H9 (cell line): ENCODE measurements around the gene NAB2. TPM values are rescaled to one million over a fixed set of nuclear protein-coding genes. Genes with fewer than 3 reads are reported as not detected.

Experiments
- DNase-seq: peaks from one replicate; pipeline ENCODE4 v3.0.0-alpha.2; 2017
- H2AFZ ChIP-seq: one replicate; pipeline ENCODE4 v1.6.1; 2013; ENCODE audit warnings: mild to moderate bottlenecking, low read length, control low read depth, moderate library complexity
- H2AK5ac ChIP-seq: 2 replicates; pipeline ENCODE4 v1.6.1; 2013; ENCODE audit warnings: low read length, control low read depth, mixed read lengths; ENCODE audit not compliant: insufficient read length
- H2BK120ac ChIP-seq: one replicate; pipeline ENCODE4 v1.6.1; 2013; ENCODE audit warnings: low read depth, mild to moderate bottlenecking, low read length, control low read depth, inconsistent platforms; ENCODE audit not compliant: poor library complexity, severe bottlenecking
- H2BK12ac ChIP-seq: 2 replicates; pipeline ENCODE4 v1.6.1; 2013; ENCODE audit warnings: low read length, control low read depth, mixed read lengths, low read depth; ENCODE audit not compliant: insufficient read length
- H2BK15ac ChIP-seq: 2 replicates; pipeline ENCODE4 v1.6.1; 2013; ENCODE audit warnings: low read depth, low read length, control low read depth
- H2BK20ac ChIP-seq: one replicate; pipeline ENCODE4 v1.6.1; 2013; ENCODE audit warnings: low read depth, mild to moderate bottlenecking, low read length, control low read depth, inconsistent platforms; ENCODE audit not compliant: poor library complexity, severe bottlenecking
- H2BK5ac ChIP-seq: 2 replicates; pipeline ENCODE4 v1.6.1; 2013; ENCODE audit warnings: low read length, control low read depth, mixed read lengths; ENCODE audit not compliant: insufficient read length
- H3K14ac ChIP-seq: 2 replicates; pipeline ENCODE4 v1.6.1; 2013; ENCODE audit warnings: low read length, control low read depth; ENCODE audit not compliant: insufficient read depth
- H3K18ac ChIP-seq: 2 replicates; pipeline ENCODE4 v1.6.1; 2013; ENCODE audit warnings: low read depth, mild to moderate bottlenecking, mixed read lengths, low read length, control low read depth; ENCODE audit not compliant: insufficient read length
- H3K23ac ChIP-seq: 2 replicates; pipeline ENCODE4 v1.6.1; 2013; ENCODE audit warnings: low read length, control low read depth, mixed read lengths, low read depth; ENCODE audit not compliant: insufficient read length
- H3K23me2 ChIP-seq: 2 replicates; pipeline ENCODE4 v1.6.1; 2013; ENCODE audit warnings: low read depth, mild to moderate bottlenecking, mixed read lengths, low read length, control low read depth; ENCODE audit not compliant: insufficient read length, poor library complexity, severe bottlenecking
- H3K27ac ChIP-seq: 2 replicates; pipeline ENCODE4 v1.5.1; 2013; ENCODE audit warnings: low read length, control low read depth, mixed read lengths, low read depth; ENCODE audit not compliant: insufficient read length
- H3K27me3 ChIP-seq: 2 replicates; pipeline ENCODE4 v1.6.1; 2013; ENCODE audit warnings: low read length, control low read depth, inconsistent platforms; ENCODE audit not compliant: insufficient read depth
- H3K4ac ChIP-seq: 2 replicates; pipeline ENCODE4 v1.6.1; 2013; ENCODE audit warnings: low read depth, mild to moderate bottlenecking, control low read depth, inconsistent platforms, low read length, moderate library complexity
- H3K4me1 ChIP-seq: 2 replicates; pipeline ENCODE4 v1.6.1; 2013; ENCODE audit warnings: low read length, control low read depth, inconsistent platforms; ENCODE audit not compliant: insufficient read depth
- H3K4me2 ChIP-seq: 2 replicates; pipeline ENCODE4 v1.6.1; 2013; ENCODE audit warnings: low read length, control low read depth, mixed read lengths; ENCODE audit not compliant: insufficient read length, insufficient read depth
- H3K56ac ChIP-seq: 2 replicates; pipeline ENCODE4 v1.6.1; 2013; ENCODE audit warnings: low read depth, mild to moderate bottlenecking, mixed read lengths, low read length, control low read depth; ENCODE audit not compliant: insufficient read length
- H3K79me1 ChIP-seq: 2 replicates; pipeline ENCODE4 v1.6.1; 2013; ENCODE audit warnings: low read depth, mild to moderate bottlenecking, moderate library complexity, low read length, control low read depth, inconsistent platforms; ENCODE audit not compliant: insufficient read depth, poor library complexity, severe bottlenecking
- H3K79me2 ChIP-seq: 2 replicates; pipeline ENCODE4 v1.6.1; 2013; ENCODE audit warnings: low read length, control low read depth, inconsistent platforms; ENCODE audit not compliant: insufficient read depth
- H3K9ac ChIP-seq: 2 replicates; pipeline ENCODE4 v1.6.1; 2013; ENCODE audit warnings: low read length, control low read depth, mixed read lengths; ENCODE audit not compliant: insufficient read length; ENCODE audit errors: extremely low read depth
- H3K9me3 ChIP-seq: one replicate; pipeline ENCODE4 v1.6.1; 2013; ENCODE audit warnings: low read depth, low read length, inconsistent platforms; ENCODE audit not compliant: control insufficient read depth
- H3T11ph ChIP-seq: one replicate; pipeline ENCODE4 v1.6.1; 2013; ENCODE audit warnings: mild to moderate bottlenecking, low read length, control low read depth, inconsistent platforms
- H4K20me1 ChIP-seq: one replicate; pipeline ENCODE4 v1.6.1; 2013; ENCODE audit not compliant: control insufficient read depth, insufficient read length, insufficient read depth
- H4K5ac ChIP-seq: 2 replicates; pipeline ENCODE4 v1.6.1; 2013; ENCODE audit warnings: low read depth, mild to moderate bottlenecking, mixed read lengths, low read length, control low read depth; ENCODE audit not compliant: insufficient read length
- H4K8ac ChIP-seq: replicated peaks from 2 replicates; pipeline ENCODE4 v1.6.1; 2013; ENCODE audit warnings: low read length, control low read depth, mixed read lengths, low read depth; ENCODE audit not compliant: insufficient read length
- H4K91ac ChIP-seq: 2 replicates; pipeline ENCODE4 v1.6.1; 2013; ENCODE audit warnings: low read depth, mild to moderate bottlenecking, moderate library complexity, mixed read lengths, low read length, control low read depth; ENCODE audit not compliant: insufficient read length
- H3K27ac Mint-ChIP-seq, 3 experiments: 2 replicates in 2 of 3; 3 replicates in 1 of 3; pipeline ENCODE4 v1.8.0; 2020 to 2021; ENCODE audit warnings: mixed read lengths in 3 of 3, mild to moderate bottlenecking in 1 of 3, moderate library complexity in 1 of 3
- H3K27me3 Mint-ChIP-seq: 2 replicates; pipeline ENCODE4 v1.8.0; 2021; ENCODE audit warnings: low read depth, mild to moderate bottlenecking, moderate library complexity, mixed read lengths
- H3K36me3 Mint-ChIP-seq, 3 experiments: 2 replicates in 2 of 3; 3 replicates in 1 of 3; pipeline ENCODE4 v1.8.0; 2020 to 2021; ENCODE audit warnings: low read depth in 3 of 3, mixed read lengths in 3 of 3; ENCODE audit not compliant: insufficient read depth in 1 of 3
- H3K4me1 Mint-ChIP-seq, 2 experiments: 2 replicates each; pipeline ENCODE4 v1.8.0; 2020; ENCODE audit warnings: mixed read lengths in 2 of 2
- H3K4me3 Mint-ChIP-seq, 2 experiments: 2 replicates in 1 of 2; 3 replicates in 1 of 2; pipeline ENCODE4 v1.8.0; 2020 to 2021; ENCODE audit warnings: mild to moderate bottlenecking in 2 of 2, mixed read lengths in 2 of 2, moderate library complexity in 1 of 2
- H3K9me3 Mint-ChIP-seq, 2 experiments: 2 replicates in 1 of 2; 3 replicates in 1 of 2; pipeline ENCODE4 v1.8.0; 2020; ENCODE audit warnings: mild to moderate bottlenecking in 2 of 2, mixed read lengths in 2 of 2, moderate library complexity in 1 of 2
- WGBS: extraction: QIAGEN DNeasy Blood & Tissue Kit; methylation state at CpG from one replicate; pipeline ENCODE4 v1.1.7; 2013; ENCODE audit warnings: missing lambda C conversion rate, low lambda C conversion rate, mixed read lengths; ENCODE audit not compliant: insufficient read length; ENCODE audit errors: extremely low coverage; 5-methylcytosine and 5-hydroxymethylcytosine counted together
- total RNA-seq: library from RNA; stranded (reverse); gene quantifications from 2 replicates; pipeline ENCODE4 v1.2.1, GENCODE V29; 2021
- TF ChIP-seq, protein P1 (sequence below): fragments of 200-600 bp; sonication (generic); conservative IDR thresholded peaks from 3 replicates; pipeline ENCODE4 v1.8.0; 2021; ENCODE audit warnings: antibody characterized with exemption, mild to moderate bottlenecking

The NAB2 gene
- total RNA-seq, 1 experiment from 2014 or later, result 67.8 TPM

DNA sequence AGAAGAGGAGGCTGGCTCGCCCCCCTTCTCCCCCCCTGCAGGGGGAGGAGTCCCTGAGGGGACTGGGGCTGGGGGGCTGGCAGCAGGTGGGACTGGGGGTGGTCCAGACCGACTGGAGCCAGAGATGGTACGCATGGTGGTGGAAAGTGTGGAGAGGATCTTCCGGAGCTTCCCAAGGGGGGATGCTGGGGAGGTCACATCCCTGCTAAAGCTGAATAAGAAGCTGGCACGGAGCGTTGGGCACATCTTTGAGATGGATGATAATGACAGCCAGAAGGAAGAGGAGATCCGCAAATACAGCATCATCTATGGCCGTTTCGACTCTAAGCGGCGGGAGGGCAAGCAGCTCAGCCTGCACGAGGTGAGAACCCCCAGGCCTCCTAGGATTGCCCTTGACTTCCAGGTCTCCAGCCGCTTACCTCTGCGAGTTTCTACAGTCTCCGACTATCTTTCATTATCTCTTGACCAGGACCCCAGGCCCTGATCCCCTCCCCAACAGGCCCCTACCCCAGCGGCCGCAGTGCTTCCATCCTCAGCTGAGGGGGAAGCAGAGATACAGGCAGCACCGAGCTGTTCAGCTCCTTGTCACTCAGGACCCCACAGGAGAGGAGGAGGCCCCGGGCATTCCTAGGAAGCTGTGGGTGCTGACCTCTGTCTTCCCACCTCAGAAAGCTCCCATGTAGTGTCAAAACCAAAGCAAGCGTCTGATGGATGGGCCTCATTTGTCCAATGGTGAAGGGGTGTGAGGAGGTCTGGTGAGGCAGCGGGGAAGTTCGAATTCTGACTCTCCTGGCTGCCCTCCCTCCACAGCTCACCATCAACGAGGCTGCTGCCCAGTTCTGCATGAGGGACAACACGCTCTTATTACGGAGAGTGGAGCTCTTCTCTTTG is 3.0 kb downstream of the NAB2 start:
- Histone ChIP-seq H3K27me3 (no peaks in the 10 kb centered on the region), H3K56ac (no peak overlapping the region), H4K8ac (no peak overlapping the region), H3T11ph (no peak overlapping the region), H2BK12ac (no peak overlapping the region), H3K4ac (no peak overlapping the region), H3K18ac (no peak overlapping the region), H3K23me2 (peaks cover 2% of the 10 kb centered on the region), H3K9me3 (no peaks in the 10 kb centered on the region), H3K14ac (no peak overlapping the region), H3K9ac (no peak overlapping the region), H3K23ac (no peak overlapping the region), H2BK120ac (no peak overlapping the region), H2BK5ac (no peak overlapping the region), H3K4me1 (no peaks in the 10 kb centered on the region; the same call in 1 of the 2 replicates), H2AK5ac (no peak overlapping the region), H2AFZ (no peak overlapping the region), H2BK20ac (no peak overlapping the region), H4K20me1 (no peaks in the 10 kb centered on the region), H3K79me2 (no peaks in the 10 kb centered on the region; the same call in 1 of the 2 replicates), H3K4me2 (no peak overlapping the region), H2BK15ac (no peak overlapping the region), H3K79me1 (no peaks in the 10 kb centered on the region), H4K91ac (no peak overlapping the region), H3K27ac (no peak overlapping the region), H4K5ac (no peak overlapping the region)
- Mint-ChIP-seq H3K4me1 (peaks cover 51 to 57% of the 10 kb centered on the region in 2 experiments), H3K36me3 (peaks cover 15 to 65% (median 51%) of the 10 kb centered on the region in 3 experiments), H3K4me3 (peak overlapping the region; percentile 40 to 55; a peak in 3 of 5 replicates), H3K27me3 (no peaks in the 10 kb centered on the region; the same call in 1 of the 2 replicates), H3K27ac (peak overlapping the region in 2 of 3 experiments; percentile 83 to 89; a peak in 4 of 7 replicates), H3K9me3 (no peaks in the 10 kb centered on the region)
- WGBS, result no CpG with 5 or more reads among the region's 25 CpGs
- TF ChIP-seq, protein P1, sequence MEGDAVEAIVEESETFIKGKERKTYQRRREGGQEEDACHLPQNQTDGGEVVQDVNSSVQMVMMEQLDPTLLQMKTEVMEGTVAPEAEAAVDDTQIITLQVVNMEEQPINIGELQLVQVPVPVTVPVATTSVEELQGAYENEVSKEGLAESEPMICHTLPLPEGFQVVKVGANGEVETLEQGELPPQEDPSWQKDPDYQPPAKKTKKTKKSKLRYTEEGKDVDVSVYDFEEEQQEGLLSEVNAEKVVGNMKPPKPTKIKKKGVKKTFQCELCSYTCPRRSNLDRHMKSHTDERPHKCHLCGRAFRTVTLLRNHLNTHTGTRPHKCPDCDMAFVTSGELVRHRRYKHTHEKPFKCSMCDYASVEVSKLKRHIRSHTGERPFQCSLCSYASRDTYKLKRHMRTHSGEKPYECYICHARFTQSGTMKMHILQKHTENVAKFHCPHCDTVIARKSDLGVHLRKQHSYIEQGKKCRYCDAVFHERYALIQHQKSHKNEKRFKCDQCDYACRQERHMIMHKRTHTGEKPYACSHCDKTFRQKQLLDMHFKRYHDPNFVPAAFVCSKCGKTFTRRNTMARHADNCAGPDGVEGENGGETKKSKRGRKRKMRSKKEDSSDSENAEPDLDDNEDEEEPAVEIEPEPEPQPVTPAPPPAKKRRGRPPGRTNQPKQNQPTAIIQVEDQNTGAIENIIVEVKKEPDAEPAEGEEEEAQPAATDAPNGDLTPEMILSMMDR, result no peak
- no peak for DNase-seq
